IPS DF 19.7 (cell line): ENCODE results near the gene TSPEAR.

Experiments
- DNase-seq: peaks from one replicate; pipeline ENCODE4 v3.0.0-alpha.2; 2013; ENCODE audit warnings: low read depth, low spot score

The TSPEAR gene

GRCh38 chr21:44449473-44450363, 261.7 kb downstream of the TSPEAR start:
- DNase-seq, result no peak

DNA sequence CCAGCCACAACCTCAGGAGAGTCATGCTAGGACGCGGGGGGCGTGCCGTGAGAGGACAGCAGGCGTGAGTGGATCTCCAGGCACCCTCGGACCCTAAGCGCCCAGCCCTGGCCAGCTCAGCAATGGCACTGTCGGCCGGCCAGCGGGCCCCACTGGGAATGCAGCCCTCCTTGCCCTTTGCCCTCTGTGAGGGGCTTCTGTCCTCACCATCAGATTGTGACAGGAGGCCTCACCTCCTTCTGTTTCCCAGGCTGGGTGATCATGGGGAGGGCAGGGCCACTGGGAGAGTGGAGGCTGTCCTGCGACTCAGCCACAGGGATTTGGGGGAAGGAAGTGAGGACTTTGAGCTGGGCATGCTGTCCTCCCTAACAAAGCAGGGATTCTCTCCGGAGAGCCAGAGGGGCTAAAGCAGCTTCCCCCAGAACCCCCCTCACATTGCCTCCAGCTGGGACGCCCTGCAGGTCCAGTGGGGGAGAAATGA, 262.7 kb downstream of the TSPEAR start:
- no peak for DNase-seq
